K562 (cell line): ENCODE data around the gene BCAS2. TPM values are rescaled to one million over a fixed set of nuclear protein-coding genes. Genes with fewer than 3 reads are reported as not detected.
A peak's percentile ranks its signal among the peaks of the same experiment; 100 is the strongest.

Experiments
- ATAC-seq: fragments of 200-7000 bp; cut with Tn5 transposase; 3 replicates; pipeline ENCODE4 v1.9.1; 2020; ENCODE audit warnings: moderate library complexity
- BruUV-seq: library from RNA; stranded (reverse); fragments of 400-500 nt; replicated peaks from 2 replicates; lab custom pipeline; 2021; lab: Mats Ljungman, UMichigan
- CTCF ChIA-PET: fragments of 300-600 bp; formaldehyde crosslinking; extraction: SDS; loops from one replicate; lab custom pipeline; 2021; ENCODE audit warnings: low intra/inter-chr PET ratio; lab: Yijun Ruan, JAX
- POLR2A ChIA-PET: fragments of 300-600, 350-650 bp; sonication (Branson Sonifier 250); formaldehyde crosslinking; extraction: SDS; loops from one replicate; lab custom pipeline; 2021; ENCODE audit warnings: antibody characterized with exemption, inconsistent platforms; lab: Yijun Ruan, JAX
- DNase-seq, 4 experiments: peaks; one replicate each; pipeline versions ENCODE4 v3.0.0 to v3.0.0-alpha.2; 2011 to 2018; ENCODE audit warnings: low spot score in 3 of 4, mixed read lengths in 3 of 4; ENCODE audit errors: extremely low read depth in 1 of 4
- FAIRE-seq: peaks from 2 replicates; lab custom pipeline; 2011; peaks lifted over from hg19 to GRCh38; lab: Jason Lieb, UNC
- H2AFZ ChIP-seq: 2 replicates; pipeline ENCODE4 v1.6.0; 2011; ENCODE audit warnings: low read depth, low read length, control low read depth, inconsistent platforms
- H3K27ac ChIP-seq: fragments of 200-600 bp; 3 replicates; pipeline ENCODE4 v1.8.0; 2011; ENCODE audit warnings: low read depth, mild to moderate bottlenecking, control low read depth, inconsistent platforms, low read length, moderate library complexity, mixed read lengths; ENCODE audit errors: extremely low read depth
- H3K27me3 ChIP-seq, 2 experiments: fragments of 300-600 bp in 1 of 2; 2 replicates in 1 of 2; 3 replicates in 1 of 2; pipeline versions ENCODE4 v1.6.0 to v1.8.0; 2011; ENCODE audit warnings: inconsistent platforms in 2 of 2, low read length in 2 of 2, mild to moderate bottlenecking in 1 of 2, mixed read lengths in 1 of 2, moderate library complexity in 1 of 2; ENCODE audit not compliant: control insufficient read depth in 2 of 2, insufficient read depth in 2 of 2
- H3K36me3 ChIP-seq: fragments of 300-600 bp; 3 replicates; pipeline ENCODE4 v1.8.0; 2011; ENCODE audit warnings: mild to moderate bottlenecking, low read length, inconsistent platforms; ENCODE audit not compliant: control insufficient read depth, insufficient read depth
- H3K4me1 ChIP-seq, 2 experiments: fragments of 200-600 bp in 1 of 2; replicated peaks in 1 of 2; 2 replicates in 1 of 2; 3 replicates in 1 of 2; pipeline versions ENCODE4 v1.5.1 to v1.8.0; 2011; ENCODE audit warnings: inconsistent platforms in 2 of 2, low read length in 2 of 2, mild to moderate bottlenecking in 1 of 2, mixed read lengths in 1 of 2, moderate library complexity in 1 of 2; ENCODE audit not compliant: control insufficient read depth in 2 of 2, insufficient read depth in 2 of 2
- H3K4me2 ChIP-seq: 2 replicates; pipeline ENCODE4 v1.6.1; 2011; ENCODE audit warnings: low read length, control low read depth, inconsistent platforms, mixed read lengths; ENCODE audit not compliant: insufficient read depth
- H3K4me3 ChIP-seq: fragments of 200-600 bp; sonication (generic), shearing (Covaris generic); 2 replicates; pipeline ENCODE4 v1.5.1; 2016; ENCODE audit warnings: control low read depth, inconsistent platforms
- H3K79me2 ChIP-seq: fragments of 200-600 bp; 3 replicates; pipeline ENCODE4 v1.8.0; 2011; ENCODE audit warnings: low read length, inconsistent platforms; ENCODE audit not compliant: control insufficient read depth, insufficient read depth
- H3K9ac ChIP-seq, 2 experiments: 2 replicates each; pipeline versions ENCODE4 v1.6.0 to v1.6.1; 2011; ENCODE audit warnings: low read depth in 2 of 2, low read length in 2 of 2, control low read depth in 1 of 2, inconsistent platforms in 1 of 2, mild to moderate bottlenecking in 1 of 2, mixed read lengths in 1 of 2; ENCODE audit not compliant: insufficient read depth in 1 of 2
- H3K9me1 ChIP-seq: one replicate; pipeline ENCODE4 v1.6.0; 2011; ENCODE audit warnings: inconsistent platforms, mild to moderate bottlenecking, low read length, moderate library complexity; ENCODE audit not compliant: control insufficient read depth, insufficient read depth
- H3K9me3 ChIP-seq: replicated peaks from 2 replicates; pipeline ENCODE4 v1.5.1; 2011; ENCODE audit warnings: low read depth, low read length, inconsistent platforms; ENCODE audit not compliant: control insufficient read depth, insufficient read depth
- H4K20me1 ChIP-seq: replicated peaks from 2 replicates; pipeline ENCODE4 v1.6.1; 2011; ENCODE audit warnings: low read length, inconsistent platforms, mixed read lengths; ENCODE audit not compliant: control insufficient read depth, insufficient read depth
- ETV1 ChIP-seq: fragments of 450-650 bp; conservative IDR thresholded peaks from 2 replicates; pipeline ENCODE4 v1.6.1; 2016; ENCODE audit warnings: missing genetic modification characterization, control low read depth, low read depth, missing compliant biosample characterization
- MEIS2 ChIP-seq: fragments of 450-650 bp; IDR thresholded peaks from 2 replicates; pipeline ENCODE4 v1.6.1; 2014; ENCODE audit warnings: mild to moderate bottlenecking; ENCODE audit not compliant: partially characterized antibody
- OTX1 ChIP-seq: fragments of 450-650 bp; formaldehyde crosslinking; IDR thresholded peaks from 2 replicates; pipeline ENCODE4 v1.4.0; 2022; ENCODE audit warnings: mild to moderate bottlenecking
- PHB ChIP-seq: fragments of 250-450 bp; sonication (Bioruptor Pico); IDR thresholded peaks from 2 replicates; pipeline ENCODE4 v1.5.0; 2021
- WGBS: fragments of 100-300 bp; shearing (Covaris generic); methylation state at CpG from one replicate; pipeline ENCODE4 v1.1.6; 2016; ENCODE audit warnings: low coverage, mixed read lengths; ENCODE audit not compliant: insufficient coverage; ENCODE audit errors: missing lambda C conversion rate; 5-methylcytosine and 5-hydroxymethylcytosine counted together
- in situ Hi-C: fragments of 300-500 bp; cut with MboI; formaldehyde crosslinking; loops from 4 replicates; pipeline ENCODE4 v1.15.0; 2018; ENCODE audit warnings: inconsistent platforms, mixed read lengths
- intact Hi-C: fragments of 100-400 bp; cut with micrococcal nuclease; formaldehyde crosslinking; loops from 2 replicates; pipeline ENCODE4 v1.14.2; 2022
- polyA plus RNA-seq, 8 experiments: library from polyadenylated mRNA; depleted of rRNA in 4 of 8; stranded (reverse) in 5 of 8; unstranded in 3 of 8; fragments of >200 nt; fragmentation: Nextera tagmentation in 2 of 8; fragmentation: Illumina TruSeq in 1 of 8; extraction: Ambion mirVana in 2 of 8; extraction: Trizol in 1 of 8; gene quantifications; 2 replicates each; pipeline versions ENCODE4 v1.2.1 to v1.2.3, GENCODE V29; 2011 to 2014; ENCODE audit warnings: inconsistent platforms in 1 of 8, missing spikeins in 1 of 8
- total RNA-seq, 7 experiments: library from RNA; depleted of rRNA in 6 of 7; stranded (reverse); fragments of >200 nt in 6 of 7; fragmentation: Illumina TruSeq in 2 of 7; extraction: Trizol in 2 of 7; gene quantifications; 2 replicates each; pipeline versions ENCODE4 v1.2.1 to v1.2.3, GENCODE V29; 2011 to 2021; ENCODE audit warnings: low replicate concordance in 1 of 7
- TF ChIP-seq, protein P1 (sequence below), 3 experiments: fragments of 200-800 bp in 1 of 3; fragments of 250-450 bp in 1 of 3; fragments of 450-650 bp in 1 of 3; sonication (Bioruptor Pico) in 1 of 3; sonication (Bioruptor generic) in 1 of 3; formaldehyde crosslinking in 1 of 3; IDR thresholded peaks; 2 replicates each; pipeline versions ENCODE4 v1.6.1 to v1.8.0; 2016 to 2022; ENCODE audit warnings: mild to moderate bottlenecking in 2 of 3, missing genetic modification characterization in 2 of 3, missing compliant biosample characterization in 1 of 3, moderate library complexity in 1 of 3

The BCAS2 gene
- total and polyA plus RNA-seq, 9 of the 15 experiments (the other 6 are each of a cell fraction or from before 2014, with no cell fraction given), result 59.3 to 183 (median 81.1) TPM

DNA sequence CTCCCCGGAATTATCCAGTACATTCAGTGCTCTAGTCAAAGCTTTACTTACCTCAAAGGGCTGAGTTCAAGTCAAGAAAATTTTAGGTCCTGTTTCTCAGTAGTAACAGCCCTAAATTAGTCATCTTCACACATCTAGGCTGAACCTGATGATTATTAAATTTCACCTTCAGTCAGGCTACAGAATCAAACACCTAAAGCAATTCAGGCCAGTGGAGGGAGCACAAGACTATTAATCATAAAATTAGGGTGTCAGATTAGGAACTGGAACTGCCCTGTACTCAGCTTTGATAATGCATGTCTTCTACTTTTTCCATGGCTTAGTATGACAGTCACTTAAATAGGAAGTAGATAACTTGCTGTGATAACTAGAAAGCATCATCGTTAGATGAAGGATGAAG lies 28.4 kb upstream of the BCAS2 start:
- POLR2A ChIA-PET, result no interaction called here

More for the DNA sequence above, 28.4 kb upstream of the BCAS2 start:
- no peaks in the 10 kb centered on the region for H3K9me3 ChIP-seq
- H3K79me2 ChIP-seq, result no peaks in the 10 kb centered on the region
- CTCF ChIA-PET, result no interaction called here
- H4K20me1 ChIP-seq, result no peaks in the 10 kb centered on the region
- in situ Hi-C loops, result no loop called here
- H3K4me3 ChIP-seq, result no peak overlapping the region
- FAIRE-seq (no peak), ATAC-seq (no peak), DNase-seq (no peak)
- no peak overlapping the region for H3K4me2 ChIP-seq
- WGBS, result 0% methylated on average over 2 of the region's 2 CpGs
- H2AFZ ChIP-seq, result no peak overlapping the region
- H3K27ac ChIP-seq, result no peak overlapping the region
- intact Hi-C loops, result no loop called here
- H3K4me1 ChIP-seq, result no peaks in the 10 kb centered on the region
- no peaks in the 10 kb centered on the region for H3K36me3 ChIP-seq
- peaks cover 13 to 19% of the 10 kb centered on the region in 2 experiments; a peak in 4 of 5 replicates for H3K27me3 ChIP-seq
- BruUV-seq, result no TSS peak
- no peaks in the 10 kb centered on the region for H3K9me1 ChIP-seq
- TF ChIP-seq PHB (no peak), MEIS2 (peak; percentile 28), OTX1 (no peak), ETV1 (tag) (no peak)
- TF ChIP-seq, protein P1, sequence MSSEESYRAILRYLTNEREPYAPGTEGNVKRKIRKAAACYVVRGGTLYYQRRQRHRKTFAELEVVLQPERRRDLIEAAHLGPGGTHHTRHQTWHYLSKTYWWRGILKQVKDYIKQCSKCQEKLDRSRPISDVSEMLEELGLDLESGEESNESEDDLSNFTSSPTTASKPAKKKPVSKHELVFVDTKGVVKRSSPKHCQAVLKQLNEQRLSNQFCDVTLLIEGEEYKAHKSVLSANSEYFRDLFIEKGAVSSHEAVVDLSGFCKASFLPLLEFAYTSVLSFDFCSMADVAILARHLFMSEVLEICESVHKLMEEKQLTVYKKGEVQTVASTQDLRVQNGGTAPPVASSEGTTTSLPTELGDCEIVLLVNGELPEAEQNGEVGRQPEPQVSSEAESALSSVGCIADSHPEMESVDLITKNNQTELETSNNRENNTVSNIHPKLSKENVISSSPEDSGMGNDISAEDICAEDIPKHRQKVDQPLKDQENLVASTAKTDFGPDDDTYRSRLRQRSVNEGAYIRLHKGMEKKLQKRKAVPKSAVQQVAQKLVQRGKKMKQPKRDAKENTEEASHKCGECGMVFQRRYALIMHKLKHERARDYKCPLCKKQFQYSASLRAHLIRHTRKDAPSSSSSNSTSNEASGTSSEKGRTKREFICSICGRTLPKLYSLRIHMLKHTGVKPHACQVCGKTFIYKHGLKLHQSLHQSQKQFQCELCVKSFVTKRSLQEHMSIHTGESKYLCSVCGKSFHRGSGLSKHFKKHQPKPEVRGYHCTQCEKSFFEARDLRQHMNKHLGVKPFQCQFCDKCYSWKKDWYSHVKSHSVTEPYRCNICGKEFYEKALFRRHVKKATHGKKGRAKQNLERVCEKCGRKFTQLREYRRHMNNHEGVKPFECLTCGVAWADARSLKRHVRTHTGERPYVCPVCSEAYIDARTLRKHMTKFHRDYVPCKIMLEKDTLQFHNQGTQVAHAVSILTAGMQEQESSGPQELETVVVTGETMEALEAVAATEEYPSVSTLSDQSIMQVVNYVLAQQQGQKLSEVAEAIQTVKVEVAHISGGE (CRISPR knock-in tag; IDR thresholded peaks at IDR 0.05), result 0 out of 6 replicates have a peak, but pooled peaks of 1 of the 3 experiments have one; percentile 12
- H3K9ac ChIP-seq, result no peak overlapping the region
